OCI-LY1 (cell line): Measurements from ENCODE around the gene CA5A.

Experiments
- CTCF ChIP-seq: fragments of 200-600 bp; sonication (generic), shearing (Covaris generic); IDR thresholded peaks from 2 replicates; pipeline ENCODE4 v1.5.1; 2017; ENCODE audit warnings: mild to moderate bottlenecking, antibody characterized with exemption, low read length, moderate library complexity, mixed read lengths
- EZH2 ChIP-seq: fragments of 200-600 bp; sonication (generic), shearing (Covaris generic); IDR thresholded peaks from 2 replicates; pipeline ENCODE4 v1.8.0; 2017; ENCODE audit warnings: borderline replicate concordance, mixed run types, mild to moderate bottlenecking, antibody characterized with exemption, low read length, moderate library complexity, mixed read lengths

GRCh38 chr16:87966064-87966645, 29.8 kb upstream of the CA5A start:
- TF ChIP-seq CTCF (no peak), EZH2 (no peak)
